ACC112 (cell line): Measurements from ENCODE around the gene OAT.

Experiments used
- H2AFZ ChIP-seq: fragments of 200-600 bp; sonication (generic); one replicate; pipeline ENCODE4 v1.6.0; 2017; ENCODE audit warnings: antibody characterized with exemption, low read length; ENCODE audit not compliant: unreplicated experiment
- H3K27ac ChIP-seq: fragments of 200-600 bp; sonication (generic); 2 replicates; pipeline ENCODE4 v1.5.1; 2014; ENCODE audit warnings: low read depth, mild to moderate bottlenecking, antibody characterized with exemption, low read length, moderate library complexity
- H3K27me3 ChIP-seq: fragments of 200-600 bp; sonication (generic); 2 replicates; pipeline ENCODE4 v1.6.1; 2014; ENCODE audit warnings: mild to moderate bottlenecking, antibody characterized with exemption, low read length, moderate library complexity, mixed read lengths; ENCODE audit not compliant: insufficient read depth
- H3K36me3 ChIP-seq: fragments of 200-600 bp; sonication (generic); 2 replicates; pipeline ENCODE4 v1.6.1; 2016; ENCODE audit warnings: mild to moderate bottlenecking, antibody characterized with exemption, low read length, moderate library complexity, mixed read lengths; ENCODE audit not compliant: insufficient read depth
- H3K4me1 ChIP-seq: fragments of 200-600 bp; sonication (generic); one replicate; pipeline ENCODE4 v1.6.1; 2016; ENCODE audit warnings: low read length, mixed read lengths; ENCODE audit not compliant: insufficient read depth, unreplicated experiment, control insufficient read depth
- H3K4me3 ChIP-seq: fragments of 200-600 bp; sonication (generic); 2 replicates; pipeline ENCODE4 v1.5.1; 2014; ENCODE audit warnings: mild to moderate bottlenecking, low read depth, low read length
- H3K79me2 ChIP-seq: fragments of 200-600 bp; sonication (generic); one replicate; pipeline ENCODE4 v1.6.0; 2016; ENCODE audit warnings: low read length; ENCODE audit not compliant: control insufficient read depth, unreplicated experiment, insufficient read depth

The OAT gene

DNA sequence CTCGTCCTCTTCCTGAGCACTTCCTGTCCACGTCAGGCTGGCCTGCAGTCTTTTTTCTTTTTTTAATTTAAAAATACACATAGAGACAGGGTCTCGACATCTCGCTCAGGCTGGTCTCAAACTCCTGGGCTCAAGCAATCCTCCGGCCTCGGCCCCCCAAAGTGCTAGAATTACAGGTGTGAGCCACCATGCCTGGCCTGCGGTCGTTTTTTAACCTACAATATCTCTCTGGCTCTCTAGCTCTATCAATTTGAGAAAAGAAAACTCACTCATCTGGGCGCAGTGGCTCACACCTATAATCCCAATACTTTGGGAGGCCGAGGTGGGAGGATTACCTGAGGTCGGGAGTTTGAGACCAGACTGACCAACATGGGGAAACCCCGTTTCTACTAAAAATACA is 4.0 kb upstream of the OAT start:
- H3K27ac ChIP-seq, result no peak overlapping the region
- no peak overlapping the region for H3K4me3 ChIP-seq
- peaks cover 5% of the 10 kb centered on the region for H3K79me2 ChIP-seq
- no peaks in the 10 kb centered on the region for H3K36me3 ChIP-seq
- H3K27me3 ChIP-seq, result peaks cover 30% of the 10 kb centered on the region
- no peak overlapping the region for H2AFZ ChIP-seq
- H3K4me1 ChIP-seq, result no peaks in the 10 kb centered on the region

DNA sequence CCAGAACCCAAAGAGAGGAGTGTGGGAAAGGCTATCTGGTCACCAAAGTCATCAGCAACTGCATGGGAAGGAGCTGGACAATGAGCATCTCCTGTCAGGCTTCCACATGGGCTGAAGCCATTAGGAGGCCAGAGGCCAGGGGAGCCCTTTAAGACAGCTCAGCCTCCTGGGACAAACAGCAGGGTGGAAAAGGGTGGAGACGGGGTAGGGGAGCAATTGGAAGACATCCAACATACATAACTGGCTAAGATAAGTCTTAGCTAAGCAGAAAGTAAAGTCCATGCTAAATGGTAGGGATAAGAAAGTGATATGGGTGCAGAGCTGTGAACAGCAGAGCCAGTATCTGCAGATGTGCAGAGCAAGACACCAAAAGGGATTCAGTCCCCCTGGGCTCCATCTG is 1.5 kb upstream of the OAT start:
- Histone ChIP-seq H3K36me3 (no peaks in the 10 kb centered on the region), H3K4me1 (peaks cover 18% of the 10 kb centered on the region), H3K4me3 (no peak overlapping the region), H3K27ac (no peak overlapping the region), H3K27me3 (peaks cover 20% of the 10 kb centered on the region), H3K79me2 (peaks cover 29% of the 10 kb centered on the region), H2AFZ (no peak overlapping the region)

DNA sequence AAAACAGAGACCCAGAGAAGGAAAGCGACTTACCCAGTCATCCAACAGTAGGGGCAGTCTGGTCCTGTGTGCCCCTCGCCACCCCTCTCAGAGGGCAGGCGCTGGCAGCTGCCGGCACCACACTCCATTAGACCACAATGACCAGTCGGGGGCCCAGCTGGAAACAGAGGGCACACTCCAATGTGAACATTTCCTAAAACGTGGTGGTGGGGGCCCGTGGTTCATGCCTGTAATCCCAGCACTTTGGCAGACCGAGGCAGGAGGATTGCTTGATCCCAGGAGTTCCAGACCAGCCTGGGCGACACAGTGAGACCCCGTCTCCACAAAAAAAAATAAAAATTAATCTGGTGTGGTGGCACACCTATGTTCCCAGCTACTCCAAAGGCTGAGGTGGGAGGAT is 912 bp upstream of the OAT start:
- Histone ChIP-seq H3K36me3 (no peaks in the 10 kb centered on the region), H2AFZ (no peak overlapping the region), H3K79me2 (peaks cover 33% of the 10 kb centered on the region), H3K27ac (no peak overlapping the region), H3K27me3 (peaks cover 20% of the 10 kb centered on the region), H3K4me3 (peak overlapping the region; percentile 85; the same call in 1 of the 2 replicates), H3K4me1 (peaks cover 21% of the 10 kb centered on the region)

DNA sequence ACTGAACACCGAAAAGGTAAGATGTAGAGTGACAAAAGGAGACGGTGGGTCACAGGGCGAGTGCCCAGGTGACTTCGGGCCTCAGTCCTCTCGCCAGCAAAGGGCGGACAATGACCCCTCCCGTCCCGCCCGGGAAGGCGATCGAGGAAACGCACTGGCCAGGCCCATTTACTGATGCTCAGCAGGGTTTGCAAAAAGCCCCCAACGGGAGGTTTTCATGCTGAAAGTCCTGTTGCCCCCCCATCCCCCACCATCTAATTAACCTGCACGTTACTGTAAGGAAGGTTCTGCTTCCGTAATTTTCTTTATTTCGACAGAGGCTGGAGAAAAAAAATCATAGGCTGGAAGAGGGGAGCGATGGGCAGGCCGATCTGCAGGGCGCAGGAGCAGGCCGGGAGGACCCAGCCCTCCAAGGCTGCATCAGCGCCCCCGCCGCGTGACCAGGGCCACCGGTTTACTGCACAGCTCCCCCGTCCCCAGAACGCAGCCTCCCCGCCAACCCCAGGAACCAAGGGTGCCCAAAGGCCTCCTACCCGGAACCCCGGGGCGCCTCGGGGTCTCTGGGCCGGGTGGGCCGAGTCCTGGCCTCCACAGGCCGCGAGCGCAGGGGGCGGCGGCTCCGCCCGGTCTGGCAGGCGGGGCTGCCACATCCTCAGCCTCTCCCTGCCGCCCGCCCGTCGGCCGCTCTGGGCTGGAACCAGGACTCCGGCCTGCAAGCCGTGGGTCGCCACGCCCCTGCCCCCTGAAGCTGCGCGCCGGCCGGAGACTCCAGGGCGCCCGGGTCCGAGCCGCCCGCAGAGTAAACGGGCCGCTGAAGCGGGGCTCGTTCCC is 613 bp downstream of the OAT start:
- Histone ChIP-seq H2AFZ (peak overlapping the region; percentile 70), H3K4me3 (peak overlapping the region; percentile 85), H3K36me3 (no peaks in the 10 kb centered on the region), H3K27ac (peak overlapping the region; percentile 57), H3K79me2 (peaks cover 49% of the 10 kb centered on the region), H3K4me1 (peaks cover 25% of the 10 kb centered on the region), H3K27me3 (peaks cover 14% of the 10 kb centered on the region; the same call in 1 of the 2 replicates)

DNA sequence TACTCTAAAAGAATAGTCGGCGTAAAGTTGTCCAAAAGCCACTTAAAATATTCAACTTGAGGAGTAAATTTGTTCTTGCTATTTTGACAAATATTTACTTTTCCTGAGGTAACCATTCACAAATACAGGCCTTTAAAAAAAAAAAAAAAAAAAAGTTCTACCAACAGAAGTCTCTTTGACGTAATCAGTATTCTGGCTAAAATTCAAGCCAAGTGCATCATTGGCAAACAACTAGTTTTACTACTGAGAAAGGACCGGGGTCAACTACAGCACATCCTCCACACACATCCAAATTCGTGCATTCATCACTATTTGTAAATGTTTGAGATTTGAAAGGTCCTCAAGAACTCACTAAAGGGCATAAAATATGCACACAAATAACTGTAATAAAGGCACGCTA is 2.0 kb downstream of the OAT start:
- H3K27ac ChIP-seq, result no peak overlapping the region
- peaks cover 62% of the 10 kb centered on the region for H3K79me2 ChIP-seq

DNA sequence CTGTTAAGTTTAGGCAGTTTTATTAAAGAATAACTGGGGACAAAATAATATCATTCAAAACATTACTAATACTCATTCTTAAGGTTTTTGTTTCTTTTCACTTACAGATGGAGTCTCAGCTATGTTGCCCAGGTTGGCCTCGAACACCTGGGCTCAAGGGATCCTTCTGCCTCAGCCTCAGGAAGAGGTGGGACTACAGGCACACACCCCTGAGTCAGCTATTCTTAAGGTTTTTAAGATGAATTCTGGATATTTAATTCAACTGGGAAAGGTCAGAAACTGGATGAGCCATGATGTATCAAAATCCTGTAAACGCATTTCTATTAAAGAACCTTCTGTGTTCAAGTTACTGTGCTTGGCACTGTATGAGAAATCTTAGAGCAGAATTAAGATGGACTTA is 3.5 kb downstream of the OAT start:
- H3K27ac ChIP-seq, result no peak overlapping the region
- H3K4me3 ChIP-seq, result no peak overlapping the region
- H2AFZ ChIP-seq, result no peak overlapping the region
- 0 out of 2 replicates have a peak, but pooled peaks cover 5% of the 10 kb centered on the region for H3K36me3 ChIP-seq
- peaks cover 70% of the 10 kb centered on the region for H3K79me2 ChIP-seq
- H3K27me3 ChIP-seq, result no peaks in the 10 kb centered on the region
- H3K4me1 ChIP-seq, result peaks cover 25% of the 10 kb centered on the region

More for the DNA sequence above, 2.0 kb downstream of the OAT start:
- H3K27me3 ChIP-seq, result peaks cover 8% of the 10 kb centered on the region; the same call in 1 of the 2 replicates
- peak overlapping the region; percentile 85 for H3K4me3 ChIP-seq
- no peaks in the 10 kb centered on the region for H3K36me3 ChIP-seq
- H2AFZ ChIP-seq, result no peak overlapping the region
- H3K4me1 ChIP-seq, result peaks cover 25% of the 10 kb centered on the region

DNA sequence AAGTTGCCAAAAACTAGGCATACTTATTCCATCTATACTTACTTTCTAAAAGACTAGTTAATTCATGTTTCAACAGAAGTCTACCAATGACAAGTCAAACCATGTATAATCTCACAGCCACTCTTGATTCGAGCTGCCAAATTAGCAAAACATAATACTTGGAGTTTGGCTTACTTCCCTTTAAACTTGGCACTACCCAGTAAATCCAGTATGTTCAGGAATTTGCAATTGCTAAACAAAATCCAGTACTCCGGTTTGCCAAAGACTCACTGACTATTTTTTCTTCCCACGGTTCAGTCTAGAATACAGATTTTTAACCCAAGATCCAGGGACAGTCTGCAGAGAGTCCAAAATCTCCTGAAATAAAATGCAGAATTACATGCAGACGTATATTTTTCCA is 4.6 kb downstream of the OAT start:
- Histone ChIP-seq H3K4me1 (peaks cover 25% of the 10 kb centered on the region), H3K27me3 (no peaks in the 10 kb centered on the region), H3K4me3 (no peak overlapping the region), H3K36me3 (0 out of 2 replicates have a peak, but pooled peaks cover 5% of the 10 kb centered on the region), H3K27ac (no peak overlapping the region), H3K79me2 (peaks cover 70% of the 10 kb centered on the region), H2AFZ (no peak overlapping the region)

DNA sequence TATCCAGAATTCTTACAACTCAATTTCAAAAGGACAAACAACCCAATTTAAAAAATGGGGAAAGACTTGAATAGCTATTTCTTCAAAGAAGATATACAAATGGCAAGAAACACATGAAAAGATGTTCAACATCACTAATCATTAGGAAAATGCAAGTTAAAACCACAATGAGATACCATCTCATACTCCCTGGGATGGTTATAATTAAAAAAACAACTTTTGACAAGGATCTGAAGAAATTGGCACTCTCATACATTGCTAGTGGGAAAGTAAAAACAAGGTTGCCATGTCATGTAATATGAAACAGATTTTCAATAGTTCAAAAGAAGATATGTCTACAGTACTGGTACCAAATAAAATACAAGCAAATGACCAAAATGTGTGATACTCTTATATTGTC is 9.0 kb downstream of the OAT start:
- peaks cover 4% of the 10 kb centered on the region for H3K4me1 ChIP-seq
- H3K79me2 ChIP-seq, result peaks cover 37% of the 10 kb centered on the region
- H3K4me3 ChIP-seq, result no peak overlapping the region
- no peak overlapping the region for H3K27ac ChIP-seq
- H3K36me3 ChIP-seq, result peaks cover 25% of the 10 kb centered on the region
- no peaks in the 10 kb centered on the region for H3K27me3 ChIP-seq
- H2AFZ ChIP-seq, result no peak overlapping the region

DNA sequence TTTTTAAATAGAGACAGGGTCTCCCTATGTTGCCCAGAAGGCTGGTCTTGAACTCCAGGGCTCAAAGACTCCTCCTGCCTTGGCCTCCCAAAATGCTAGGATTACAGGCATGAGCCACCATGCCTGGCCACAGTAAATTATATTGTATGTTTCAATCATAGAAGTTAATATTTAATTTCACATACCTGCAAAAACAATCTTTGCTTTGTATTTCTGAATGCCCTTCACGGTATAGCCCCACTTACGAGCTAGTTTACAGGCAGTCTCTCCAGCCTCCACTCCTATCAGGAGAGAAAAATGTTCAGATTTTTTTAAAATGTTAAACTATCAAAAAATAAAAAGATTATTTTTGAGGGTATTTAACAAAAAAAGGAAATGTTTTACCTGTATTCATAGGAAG is 10.4 kb downstream of the OAT start:
- Histone ChIP-seq H3K27ac (no peak overlapping the region), H3K4me3 (no peak overlapping the region), H3K36me3 (peaks cover 25% of the 10 kb centered on the region), H3K27me3 (no peaks in the 10 kb centered on the region), H2AFZ (no peak overlapping the region), H3K4me1 (no peaks in the 10 kb centered on the region), H3K79me2 (peaks cover 24% of the 10 kb centered on the region)

DNA sequence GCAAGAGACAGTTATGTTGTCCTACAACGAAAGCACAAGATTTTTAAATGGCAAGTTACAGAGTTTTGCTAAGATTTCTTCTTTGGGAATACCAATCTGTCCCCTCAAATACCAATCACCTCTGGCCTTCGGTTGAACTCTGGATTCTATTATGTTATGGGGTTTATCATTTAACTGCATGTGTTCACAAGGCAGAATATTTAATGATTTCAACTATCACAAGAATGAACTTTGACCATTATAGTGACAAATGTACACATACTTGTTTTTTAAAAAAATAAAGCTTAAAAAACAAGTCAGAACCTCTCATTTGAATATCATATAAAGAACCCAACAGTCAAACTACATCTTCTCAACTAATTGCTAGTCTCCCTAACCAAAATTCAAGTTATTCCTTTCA is 11.3 kb downstream of the OAT start:
- no peak overlapping the region for H3K4me3 ChIP-seq
- H2AFZ ChIP-seq, result no peak overlapping the region
- H3K36me3 ChIP-seq, result peaks cover 29% of the 10 kb centered on the region
- H3K27me3 ChIP-seq, result no peaks in the 10 kb centered on the region
- peaks cover 15% of the 10 kb centered on the region for H3K79me2 ChIP-seq
- no peaks in the 10 kb centered on the region for H3K4me1 ChIP-seq
- H3K27ac ChIP-seq, result no peak overlapping the region

DNA sequence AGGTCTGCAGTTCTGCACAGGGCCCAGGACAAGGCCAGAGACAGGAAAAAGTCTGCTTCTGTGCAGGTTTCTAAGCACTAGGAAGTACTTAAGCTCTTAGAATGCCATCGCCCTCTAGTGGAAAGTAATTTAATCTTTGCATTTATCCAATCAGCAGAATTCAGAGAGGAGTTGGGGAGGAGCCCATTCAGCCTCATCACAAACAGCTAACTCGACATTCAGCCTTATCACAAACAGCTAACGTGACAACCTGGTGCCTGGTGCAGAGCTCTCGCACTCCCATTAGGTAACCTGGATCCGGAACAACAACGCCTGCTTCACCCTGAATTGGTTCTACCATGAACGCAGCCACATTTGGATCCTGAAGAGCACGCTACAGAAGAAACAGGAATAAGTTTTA is 15.2 kb downstream of the OAT start:
- Histone ChIP-seq H3K36me3 (peaks cover 29% of the 10 kb centered on the region), H3K79me2 (no peaks in the 10 kb centered on the region), H3K4me1 (no peaks in the 10 kb centered on the region), H3K27me3 (no peaks in the 10 kb centered on the region), H2AFZ (no peak overlapping the region), H3K4me3 (no peak overlapping the region), H3K27ac (no peak overlapping the region)
